Mesendoderm (in vitro differentiated cells): Measurements from ENCODE around the gene SORCS2.

Experiments
- DNase-seq: peaks from one replicate; pipeline ENCODE4 v3.0.0; 2013
- H2AK5ac ChIP-seq: 2 replicates; pipeline ENCODE4 v1.6.1; 2013; ENCODE audit warnings: low read length, inconsistent platforms
- H2BK120ac ChIP-seq: 2 replicates; pipeline ENCODE4 v1.6.1; 2013; ENCODE audit warnings: low read depth, mild to moderate bottlenecking, low read length, moderate library complexity, mixed read lengths
- H2BK15ac ChIP-seq: replicated peaks from 2 replicates; pipeline ENCODE4 v1.6.1; 2013; ENCODE audit warnings: low read depth, mild to moderate bottlenecking, moderate library complexity
- H2BK5ac ChIP-seq: 2 replicates; pipeline ENCODE4 v1.6.1; 2013; ENCODE audit warnings: low read length, inconsistent platforms
- H3K18ac ChIP-seq: 2 replicates; pipeline ENCODE4 v1.6.1; 2013; ENCODE audit warnings: mild to moderate bottlenecking, low read length, mixed read lengths
- H3K23ac ChIP-seq: one replicate; pipeline ENCODE4 v1.6.1; 2013; ENCODE audit warnings: low read length
- H3K27ac ChIP-seq: 2 replicates; pipeline ENCODE4 v1.5.1; 2013; ENCODE audit warnings: low read depth, mild to moderate bottlenecking, inconsistent platforms, low read length, moderate library complexity
- H3K27me3 ChIP-seq: 2 replicates; pipeline ENCODE4 v1.6.1; 2013; ENCODE audit warnings: low read length, control low read depth, mild to moderate bottlenecking, inconsistent platforms; ENCODE audit not compliant: insufficient read depth, poor library complexity
- H3K36me3 ChIP-seq: 2 replicates; pipeline ENCODE4 v1.6.1; 2013; ENCODE audit warnings: low read length, inconsistent platforms; ENCODE audit not compliant: control insufficient read depth, insufficient read depth
- H3K4ac ChIP-seq: one replicate; pipeline ENCODE4 v1.6.1; 2013; ENCODE audit warnings: low read depth, mild to moderate bottlenecking, low read length, moderate library complexity
- H3K4me1 ChIP-seq: 2 replicates; pipeline ENCODE4 v1.6.1; 2013; ENCODE audit warnings: low read depth, low read length, inconsistent platforms; ENCODE audit not compliant: control insufficient read depth
- H3K4me2 ChIP-seq: 2 replicates; pipeline ENCODE4 v1.6.1; 2013; ENCODE audit warnings: low read length
- H3K4me3 ChIP-seq: 2 replicates; pipeline ENCODE4 v1.5.1; 2013; ENCODE audit warnings: mild to moderate bottlenecking, low read length
- H3K56ac ChIP-seq: one replicate; pipeline ENCODE4 v1.6.1; 2013; ENCODE audit warnings: low read length
- H3K79me1 ChIP-seq: 2 replicates; pipeline ENCODE4 v1.6.1; 2013; ENCODE audit warnings: low read length, inconsistent platforms
- H3K79me2 ChIP-seq: 2 replicates; pipeline ENCODE4 v1.6.1; 2013; ENCODE audit warnings: mild to moderate bottlenecking, low read length; ENCODE audit not compliant: control insufficient read depth, insufficient read depth
- H3K9ac ChIP-seq: 2 replicates; pipeline ENCODE4 v1.6.1; 2013; ENCODE audit warnings: low read length, inconsistent platforms
- H4K5ac ChIP-seq: one replicate; pipeline ENCODE4 v1.6.1; 2013; ENCODE audit warnings: low read length
- H4K8ac ChIP-seq: one replicate; pipeline ENCODE4 v1.6.1; 2013; ENCODE audit warnings: low read depth, mild to moderate bottlenecking, control low read depth, low read length, moderate library complexity
- WGBS: extraction: QIAGEN DNeasy Blood & Tissue Kit; methylation state at CpG from one replicate; pipeline ENCODE4 v1.1.7; 2013; ENCODE audit warnings: low lambda C conversion rate, missing lambda C conversion rate; ENCODE audit not compliant: insufficient coverage; ENCODE audit errors: extremely low coverage; 5-methylcytosine and 5-hydroxymethylcytosine counted together

SORCS2 gene

GRCh38 chr4:7661066-7661748 is 468.9 kb downstream of the SORCS2 start:
- Histone ChIP-seq H3K36me3 (no peaks in the 10 kb centered on the region), H3K4ac (no peak overlapping the region), H3K9ac (no peak overlapping the region), H4K8ac (no peak overlapping the region), H3K18ac (no peak overlapping the region), H4K5ac (no peak overlapping the region), H3K4me1 (no peaks in the 10 kb centered on the region), H2BK5ac (no peak overlapping the region), H3K27me3 (no peaks in the 10 kb centered on the region), H3K79me2 (no peaks in the 10 kb centered on the region), H3K79me1 (no peaks in the 10 kb centered on the region), H2BK15ac (no peak overlapping the region), H2BK120ac (no peak overlapping the region), H3K27ac (no peak overlapping the region), H3K56ac (no peak overlapping the region), H3K4me3 (no peak overlapping the region), H3K23ac (no peak overlapping the region), H2AK5ac (no peak overlapping the region), H3K4me2 (no peak overlapping the region)
- no peak for DNase-seq
- WGBS: no CpG with 5 or more reads among the region's 23 CpGs

DNA sequence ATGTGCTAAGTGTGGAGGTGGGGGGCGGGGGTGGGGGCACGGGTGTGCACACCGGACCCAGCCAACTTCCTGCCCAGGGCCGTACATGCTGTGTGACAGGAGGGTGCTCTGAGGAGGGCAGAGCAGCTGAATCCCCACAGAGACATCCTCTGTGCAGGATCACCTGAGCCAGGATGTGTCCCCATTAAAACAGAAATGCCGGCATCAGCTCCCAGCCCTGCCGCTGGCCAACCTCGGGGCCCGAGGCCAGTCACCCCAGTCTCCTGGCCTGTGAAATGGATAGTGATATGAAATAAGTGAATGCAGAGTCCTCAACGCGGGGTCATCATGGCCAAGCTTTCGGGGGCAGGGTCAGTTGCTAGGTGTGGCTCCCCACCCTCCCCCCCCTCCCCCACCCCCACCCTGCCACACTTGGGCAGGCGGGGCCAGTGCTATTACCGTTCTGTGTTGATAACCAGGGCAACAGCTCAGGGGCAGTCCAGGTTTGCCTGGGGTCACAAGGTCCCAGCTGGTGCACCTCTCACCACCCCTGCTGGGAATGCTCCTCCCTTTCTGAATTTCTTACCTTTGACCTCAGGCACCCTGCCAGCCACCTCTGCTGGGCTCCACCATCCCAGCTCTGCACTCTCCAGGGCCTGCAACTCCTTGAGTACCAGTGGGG is 469.6 kb downstream of the SORCS2 start:
- Histone ChIP-seq H2AK5ac (no peak overlapping the region), H3K27me3 (no peaks in the 10 kb centered on the region), H2BK120ac (no peak overlapping the region), H4K8ac (no peak overlapping the region), H4K5ac (no peak overlapping the region), H3K79me1 (no peaks in the 10 kb centered on the region), H2BK5ac (no peak overlapping the region), H3K56ac (no peak overlapping the region), H3K4ac (no peak overlapping the region), H3K79me2 (no peaks in the 10 kb centered on the region), H2BK15ac (no peak overlapping the region), H3K23ac (no peak overlapping the region), H3K4me1 (no peaks in the 10 kb centered on the region), H3K4me2 (no peak overlapping the region), H3K27ac (no peak overlapping the region), H3K36me3 (no peaks in the 10 kb centered on the region), H3K9ac (no peak overlapping the region), H3K18ac (no peak overlapping the region), H3K4me3 (no peak overlapping the region)
- no CpG with 5 or more reads among the region's 13 CpGs for WGBS
- no peak for DNase-seq

- Histone ChIP-seq H3K9ac (no peak overlapping the region), H2BK120ac (no peak overlapping the region), H3K27ac (no peak overlapping the region), H3K4me3 (no peak overlapping the region), H3K4me1 (no peaks in the 10 kb centered on the region), H4K5ac (no peak overlapping the region), H3K18ac (no peak overlapping the region), H3K36me3 (no peaks in the 10 kb centered on the region), H4K8ac (no peak overlapping the region), H3K27me3 (no peaks in the 10 kb centered on the region), H3K4me2 (no peak overlapping the region), H2BK5ac (no peak overlapping the region), H3K79me2 (no peaks in the 10 kb centered on the region), H3K79me1 (no peaks in the 10 kb centered on the region), H3K4ac (no peak overlapping the region), H3K23ac (no peak overlapping the region), H2BK15ac (no peak overlapping the region), H2AK5ac (no peak overlapping the region), H3K56ac (no peak overlapping the region)
- WGBS: no CpG with 5 or more reads among the region's 3 CpGs
- no peak for DNase-seq
Measured at GRCh38 chr4:7662507-7662846, 470.1 kb downstream of the SORCS2 start.

- H3K79me2 ChIP-seq: no peaks in the 10 kb centered on the region
- WGBS: no CpG with 5 or more reads among the region's 2 CpGs
Measured at GRCh38 chr4:7663075-7663541, 470.8 kb downstream of the SORCS2 start.

GRCh38 chr4:7664106-7664505 is 471.8 kb downstream of the SORCS2 start:
- Histone ChIP-seq H3K18ac (no peak overlapping the region), H2BK120ac (no peak overlapping the region), H3K27me3 (no peaks in the 10 kb centered on the region), H2AK5ac (no peak overlapping the region), H3K36me3 (no peaks in the 10 kb centered on the region), H4K5ac (no peak overlapping the region), H3K56ac (no peak overlapping the region), H3K4me3 (no peak overlapping the region), H3K23ac (no peak overlapping the region), H3K27ac (no peak overlapping the region), H3K4me1 (no peaks in the 10 kb centered on the region), H3K79me2 (no peaks in the 10 kb centered on the region), H3K79me1 (no peaks in the 10 kb centered on the region), H3K9ac (no peak overlapping the region), H2BK5ac (no peak overlapping the region), H4K8ac (no peak overlapping the region), H3K4ac (no peak overlapping the region), H2BK15ac (no peak overlapping the region), H3K4me2 (no peak overlapping the region)
- no CpG with 5 or more reads among the region's 20 CpGs for WGBS
- no peak for DNase-seq

More at GRCh38 chr4:7663075-7663541, 470.8 kb downstream of the SORCS2 start:
- no peak overlapping the region for H3K18ac ChIP-seq
- H3K27me3 ChIP-seq: no peaks in the 10 kb centered on the region
- no peak overlapping the region for H4K5ac ChIP-seq
- no peak overlapping the region for H3K9ac ChIP-seq
- H3K79me1 ChIP-seq: no peaks in the 10 kb centered on the region
- no peak overlapping the region for H3K56ac ChIP-seq
- H2BK120ac ChIP-seq: no peak overlapping the region
- H2BK5ac ChIP-seq: no peak overlapping the region
- no peaks in the 10 kb centered on the region for H3K36me3 ChIP-seq
- no peak overlapping the region for H4K8ac ChIP-seq
- no peak overlapping the region for H2AK5ac ChIP-seq
- no peak overlapping the region for H3K4me2 ChIP-seq
- H3K27ac ChIP-seq: no peak overlapping the region
- H3K4me3 ChIP-seq: no peak overlapping the region
- H3K23ac ChIP-seq: no peak overlapping the region
- H3K4me1 ChIP-seq: no peaks in the 10 kb centered on the region
- no peak overlapping the region for H3K4ac ChIP-seq
- no peak overlapping the region for H2BK15ac ChIP-seq
- DNase-seq: no peak
